NB4 (cell line): ENCODE measurements around the gene SNTG2.
"Not testable (repeated sequence)": the region's sequence is repeated elsewhere in the genome, so short reads cannot be mapped to it uniquely, and the experiment has no call there.

Source experiments
- DNase-seq: peaks from one replicate; pipeline ENCODE4 v3.0.0; 2010; ENCODE audit warnings: low read depth
- H3K4me3 ChIP-seq: one replicate; pipeline ENCODE4 v1.5.1; 2011; ENCODE audit warnings: mild to moderate bottlenecking, low read depth, low read length, moderate library complexity
- MYC ChIP-seq: IDR thresholded peaks from 2 replicates; pipeline ENCODE4 v1.6.1; 2011; ENCODE audit warnings: low read depth, low read length
- POLR2A ChIP-seq: IDR thresholded peaks from 2 replicates; pipeline ENCODE4 v1.6.1; 2011; ENCODE audit warnings: mild to moderate bottlenecking; ENCODE audit not compliant: insufficient read length; ENCODE audit errors: extremely low read depth
- TF ChIP-seq, protein P1 (sequence below): IDR thresholded peaks from one replicate; pipeline ENCODE4 v1.5.1; 2012; ENCODE audit warnings: low read depth, low read length
- TF ChIP-seq, protein P2 (sequence below): IDR thresholded peaks from 2 replicates; pipeline ENCODE4 v1.6.1; 2011; ENCODE audit warnings: low read depth, low read length

Gene SNTG2

DNA sequence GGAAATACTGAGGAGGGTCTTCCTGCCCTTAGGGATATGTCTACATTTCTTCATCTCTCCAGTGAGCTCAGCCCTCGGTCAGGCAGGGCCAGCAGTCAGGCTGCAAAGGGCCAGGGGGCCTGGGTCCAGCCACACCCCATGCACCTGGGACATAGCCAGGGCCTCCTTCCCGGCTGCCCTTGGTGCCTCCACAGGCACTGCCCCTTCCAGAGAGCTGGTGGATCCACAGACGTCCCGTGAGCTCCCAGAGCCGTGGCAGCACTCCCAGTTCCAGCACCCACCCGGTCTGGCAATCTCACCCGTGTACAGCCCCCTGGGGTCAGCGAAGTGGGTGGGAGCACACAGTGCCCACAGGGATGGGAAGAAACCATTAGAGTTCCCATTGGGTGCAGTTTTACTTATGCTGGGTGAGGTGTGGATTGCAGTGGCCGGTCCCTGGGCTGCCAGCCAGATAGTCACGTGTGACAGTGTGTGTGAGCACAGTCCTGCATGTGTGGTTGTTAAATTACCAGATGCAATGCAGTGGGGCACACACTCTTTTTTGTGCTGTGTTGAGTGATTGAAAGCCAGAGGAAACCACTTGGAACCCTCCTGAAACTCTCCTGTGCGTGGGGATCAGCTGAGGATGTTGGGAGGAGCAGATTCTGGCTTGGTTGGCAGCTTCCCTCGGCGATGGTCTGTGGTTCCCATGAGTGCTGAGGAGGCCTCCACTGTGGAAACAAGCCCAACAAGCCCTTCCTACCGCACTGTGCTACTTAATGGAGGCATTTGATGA, 131.0 kb downstream of the SNTG2 start:
- H3K4me3 ChIP-seq: no peak overlapping the region
- DNase-seq: no peak
- TF ChIP-seq POLR2A (no peak), MYC (no peak)
- TF ChIP-seq, protein P1, sequence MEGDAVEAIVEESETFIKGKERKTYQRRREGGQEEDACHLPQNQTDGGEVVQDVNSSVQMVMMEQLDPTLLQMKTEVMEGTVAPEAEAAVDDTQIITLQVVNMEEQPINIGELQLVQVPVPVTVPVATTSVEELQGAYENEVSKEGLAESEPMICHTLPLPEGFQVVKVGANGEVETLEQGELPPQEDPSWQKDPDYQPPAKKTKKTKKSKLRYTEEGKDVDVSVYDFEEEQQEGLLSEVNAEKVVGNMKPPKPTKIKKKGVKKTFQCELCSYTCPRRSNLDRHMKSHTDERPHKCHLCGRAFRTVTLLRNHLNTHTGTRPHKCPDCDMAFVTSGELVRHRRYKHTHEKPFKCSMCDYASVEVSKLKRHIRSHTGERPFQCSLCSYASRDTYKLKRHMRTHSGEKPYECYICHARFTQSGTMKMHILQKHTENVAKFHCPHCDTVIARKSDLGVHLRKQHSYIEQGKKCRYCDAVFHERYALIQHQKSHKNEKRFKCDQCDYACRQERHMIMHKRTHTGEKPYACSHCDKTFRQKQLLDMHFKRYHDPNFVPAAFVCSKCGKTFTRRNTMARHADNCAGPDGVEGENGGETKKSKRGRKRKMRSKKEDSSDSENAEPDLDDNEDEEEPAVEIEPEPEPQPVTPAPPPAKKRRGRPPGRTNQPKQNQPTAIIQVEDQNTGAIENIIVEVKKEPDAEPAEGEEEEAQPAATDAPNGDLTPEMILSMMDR: no peak
- TF ChIP-seq, protein P2, sequence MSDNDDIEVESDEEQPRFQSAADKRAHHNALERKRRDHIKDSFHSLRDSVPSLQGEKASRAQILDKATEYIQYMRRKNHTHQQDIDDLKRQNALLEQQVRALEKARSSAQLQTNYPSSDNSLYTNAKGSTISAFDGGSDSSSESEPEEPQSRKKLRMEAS: no peak

DNA sequence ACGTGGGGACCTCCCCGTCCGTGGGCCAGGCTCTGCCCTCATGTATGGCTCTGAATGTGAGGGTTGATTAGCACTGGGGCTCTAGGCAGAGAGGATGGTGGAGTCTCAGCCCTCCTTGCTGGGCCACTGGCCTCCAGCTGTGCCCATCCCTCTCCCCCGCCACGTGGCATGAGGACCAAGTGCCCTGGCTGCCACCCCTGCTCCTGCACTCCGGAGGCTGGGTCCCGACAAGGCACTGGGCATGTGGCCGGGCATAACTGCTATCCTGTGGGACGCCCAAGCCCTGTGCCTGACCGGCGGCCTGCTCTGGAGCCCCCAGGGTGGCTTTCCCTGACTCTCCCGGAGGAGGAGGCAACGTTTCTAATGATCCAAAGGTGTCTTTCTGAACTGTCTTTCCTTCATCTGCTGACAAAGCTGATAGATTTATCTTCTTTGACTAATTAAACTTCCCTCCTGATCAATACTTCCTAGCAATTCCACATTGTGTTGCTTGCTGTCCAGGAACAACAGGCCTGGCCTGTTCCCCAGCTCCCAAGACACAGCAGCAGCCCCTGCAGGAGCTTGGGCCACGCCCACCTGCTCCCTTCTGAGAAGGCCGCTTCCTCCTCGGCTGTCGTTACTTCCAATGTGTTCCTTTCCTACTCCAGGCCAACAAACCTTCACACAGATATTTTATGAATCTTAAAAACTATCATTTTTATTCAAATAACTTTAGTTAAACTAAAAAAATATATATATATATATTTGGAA, 132.0 kb downstream of the SNTG2 start:
- TF ChIP-seq MYC: no peak
- TF ChIP-seq, protein P1: no peak
- TF ChIP-seq, protein P2: no peak

DNA sequence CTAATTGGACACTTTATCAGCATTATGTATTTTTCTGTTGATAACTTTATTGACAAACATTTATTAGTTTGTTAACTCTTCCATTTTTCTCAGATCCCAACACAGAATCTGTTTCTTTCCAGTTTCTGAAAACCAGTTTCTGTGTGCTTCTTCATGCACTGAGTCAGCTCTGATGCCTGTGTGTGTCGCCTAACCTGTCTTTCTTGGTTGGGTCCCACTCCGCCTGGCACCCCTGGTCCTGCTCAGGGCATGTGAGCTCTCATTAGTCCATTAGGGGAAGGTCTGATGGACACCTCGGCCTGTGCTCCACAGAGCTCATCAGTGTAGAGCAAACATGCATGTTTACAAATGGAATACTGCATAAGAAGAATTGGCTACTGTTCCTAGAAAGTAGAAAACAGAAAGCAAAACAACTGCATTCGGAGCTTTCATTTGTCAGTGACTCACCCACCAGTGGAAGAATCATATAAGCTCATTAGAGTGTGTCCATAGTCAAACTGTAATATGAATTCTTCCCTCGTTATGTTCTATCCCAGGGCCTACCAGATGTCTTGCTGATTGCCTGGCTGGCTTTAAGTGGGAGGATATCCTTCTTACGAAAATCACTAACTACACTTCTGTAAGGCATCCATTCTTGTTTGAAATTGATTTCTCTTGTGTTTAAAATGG, 137.7 kb downstream of the SNTG2 start:
- no peak overlapping the region for H3K4me3 ChIP-seq
- TF ChIP-seq, protein P1: no peak
- no peak for TF ChIP-seq MYC
- TF ChIP-seq, protein P2: no peak
- no peak for TF ChIP-seq POLR2A

More for the DNA sequence above, 132.0 kb downstream of the SNTG2 start:
- DNase-seq: peak; percentile 9
- H3K4me3 ChIP-seq: no peak overlapping the region

DNA sequence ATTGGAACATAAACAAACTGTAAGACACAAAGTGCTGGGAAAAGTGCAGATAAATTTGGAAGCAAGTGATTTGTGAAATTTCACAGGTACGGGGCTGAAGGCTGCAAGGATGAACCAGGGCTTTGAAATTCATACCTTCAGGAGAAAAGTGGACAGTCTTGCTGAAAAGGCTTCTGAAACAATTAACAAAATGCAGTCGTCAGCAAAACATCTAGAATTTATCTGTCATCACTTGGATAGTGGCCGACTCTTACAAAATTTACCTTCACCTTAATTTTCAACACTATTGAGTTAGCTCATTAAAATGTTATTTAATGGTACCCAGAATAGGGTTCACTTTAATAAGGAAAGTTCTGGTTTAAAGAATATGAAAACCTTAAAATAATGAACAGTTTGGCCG, 138.3 kb downstream of the SNTG2 start:
- no peak overlapping the region for H3K4me3 ChIP-seq
- DNase-seq: no peak
- TF ChIP-seq, protein P1: no peak
- no peak for TF ChIP-seq POLR2A
- no peak for TF ChIP-seq MYC
- TF ChIP-seq, protein P2: no peak

More for the DNA sequence above, 137.7 kb downstream of the SNTG2 start:
- DNase-seq: no peak

DNA sequence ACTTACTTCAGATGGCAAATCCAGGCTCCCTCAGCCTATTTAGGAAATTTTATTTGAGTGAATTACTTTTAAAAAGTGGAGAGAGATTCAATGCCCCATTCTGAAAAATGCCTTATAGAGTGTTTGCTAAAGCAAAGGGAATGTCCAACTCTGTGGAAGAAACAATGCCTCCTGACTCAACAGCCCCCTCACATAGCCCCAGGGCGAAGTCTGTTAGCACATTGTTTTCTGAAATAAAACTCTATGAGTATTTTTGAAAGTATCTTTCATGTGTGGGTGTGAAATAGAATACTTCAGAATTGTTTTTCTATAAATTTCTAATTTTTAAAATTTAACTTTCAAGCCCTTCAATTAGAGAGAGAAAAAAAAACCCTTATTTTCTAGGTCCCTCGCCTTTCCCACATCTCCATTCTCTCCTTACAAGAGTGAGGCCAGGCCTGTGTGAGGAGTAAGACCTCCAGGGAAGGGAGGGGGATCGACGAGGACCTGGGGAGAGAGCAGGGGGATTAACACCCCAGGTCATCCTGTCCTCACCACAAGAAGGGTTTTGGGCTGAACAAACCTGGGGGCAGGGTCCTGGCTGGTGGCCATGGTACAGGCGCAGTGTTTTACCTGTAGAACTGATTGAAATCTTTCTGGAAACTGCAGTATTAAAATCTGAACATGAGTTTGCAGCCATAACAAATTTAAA, 141.4 kb downstream of the SNTG2 start:
- H3K4me3 ChIP-seq: no peak overlapping the region
- TF ChIP-seq POLR2A (no peak), MYC (no peak)
- TF ChIP-seq, protein P1: no peak
- TF ChIP-seq, protein P2: no peak
- no peak for DNase-seq

DNA sequence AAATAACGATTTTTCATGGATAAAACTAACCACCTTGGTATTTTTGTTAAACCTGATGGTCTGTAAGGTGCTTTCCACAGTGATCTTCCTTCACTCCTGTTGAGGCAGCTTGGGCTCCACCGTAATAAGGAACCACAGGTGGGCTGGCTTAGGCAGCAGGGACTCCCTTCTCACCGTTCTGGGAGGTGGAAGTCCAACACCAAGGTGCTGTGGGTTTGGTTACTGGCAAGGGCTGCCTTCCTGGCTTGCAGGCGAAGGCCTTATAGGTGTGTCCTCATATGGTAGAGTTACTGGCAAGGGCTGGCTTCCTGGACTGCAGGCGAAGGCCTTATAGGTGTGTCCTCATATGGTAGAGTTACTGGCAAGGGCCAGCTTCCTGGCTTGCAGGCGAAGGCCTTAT, 143.0 kb downstream of the SNTG2 start:
- not testable (repeated sequence) for DNase-seq, H3K4me3 ChIP-seq
